Mucosa of descending colon (tissue), 3 donors: ENCODE data around the gene CYB561. TPM values are rescaled to one million over a fixed set of nuclear protein-coding genes. Genes with fewer than 3 reads are reported as not detected.

Experiments used
- ATAC-seq: fragments of 200-7000 bp; cut with Tn5 transposase; one replicate; pipeline ENCODE4 v1.9.1; 2020; ENCODE audit warnings: mild to moderate bottlenecking, moderate library complexity
- DNase-seq, 3 donors: peaks; one replicate each; pipeline ENCODE4 v3.0.0-alpha.2; 2020
- H3K36me3 ChIP-seq: fragments of 200-600 bp; one replicate; pipeline ENCODE4 v1.8.0; 2021; ENCODE audit warnings: low read depth, mild to moderate bottlenecking
- H3K4me1 ChIP-seq: fragments of 200-600 bp; one replicate; pipeline ENCODE4 v1.8.0; 2021; ENCODE audit warnings: low read depth, mild to moderate bottlenecking
- H3K4me3 ChIP-seq: fragments of 200-600 bp; one replicate; pipeline ENCODE4 v1.8.0; 2021; ENCODE audit warnings: mild to moderate bottlenecking
- H3K9me3 ChIP-seq: fragments of 200-600 bp; one replicate; pipeline ENCODE4 v1.8.0; 2021; ENCODE audit warnings: mild to moderate bottlenecking
- intact Hi-C, 2 donors: fragments of 100-400 bp; cut with DNase I in 1 of 2; cut with micrococcal nuclease in 1 of 2; formaldehyde crosslinking; loops; one replicate each; pipeline versions ENCODE4 v1.11.0 to v1.11.1; 2022; cut with DNase I, micrococcal nuclease
- total RNA-seq, 3 donors: library from RNA; stranded (reverse); fragmentation: NEBNext Ultra II Directional in 2 of 3; extraction: Animal tissue kit (Norgen Biotek cat#: 25700) in 2 of 3; gene quantifications; one replicate each; pipeline versions ENCODE4 v1.2.1 to v1.2.4, GENCODE V29; 2021 to 2023
- TF ChIP-seq, protein P1 (sequence below): fragments of 200-600 bp; IDR thresholded peaks from one replicate; pipeline ENCODE4 v1.8.0; 2022; ENCODE audit warnings: antibody characterized with exemption, mild to moderate bottlenecking
- donor health status: DM: no; HTN: no; CAD: no; lungs with moderate emphysema.
- donor health status: DM: no; HTN: no; CAD: no.
- donor health status: DM: no; HTN: yes; CAD: no.

The CYB561 gene
- total RNA-seq, 3 donors from 2014 or later: 38.1 to 54.9 (median 51.3) TPM

DNA sequence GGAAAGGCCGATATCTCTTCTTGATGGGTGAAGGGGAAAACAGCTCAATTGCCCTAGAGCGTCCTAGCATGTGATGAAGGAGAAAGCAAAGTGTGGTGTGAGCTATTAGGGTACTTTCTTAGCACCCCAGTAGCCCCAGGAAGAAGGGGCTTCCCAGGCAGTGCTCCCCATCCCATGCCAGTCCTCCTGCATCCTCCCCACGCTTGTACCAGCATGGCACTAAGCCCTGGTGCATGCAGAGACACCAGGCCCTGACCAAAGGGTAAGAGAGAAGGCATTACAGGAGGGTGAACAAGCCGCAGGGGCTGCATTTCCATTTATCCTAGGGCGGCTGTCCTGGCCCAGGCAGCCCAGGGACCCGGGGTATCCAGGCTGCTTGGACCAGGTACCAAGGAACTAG lies 3.1 kb downstream of the CYB561 start:
- no peak for ATAC-seq
- Histone ChIP-seq H3K4me3 (no peak overlapping the region), H3K36me3 (no peaks in the 10 kb centered on the region), H3K4me1 (peaks cover 23% of the 10 kb centered on the region), H3K9me3 (no peaks in the 10 kb centered on the region)
- intact Hi-C loops: no loop called here
- no peak for DNase-seq
- TF ChIP-seq, protein P1, sequence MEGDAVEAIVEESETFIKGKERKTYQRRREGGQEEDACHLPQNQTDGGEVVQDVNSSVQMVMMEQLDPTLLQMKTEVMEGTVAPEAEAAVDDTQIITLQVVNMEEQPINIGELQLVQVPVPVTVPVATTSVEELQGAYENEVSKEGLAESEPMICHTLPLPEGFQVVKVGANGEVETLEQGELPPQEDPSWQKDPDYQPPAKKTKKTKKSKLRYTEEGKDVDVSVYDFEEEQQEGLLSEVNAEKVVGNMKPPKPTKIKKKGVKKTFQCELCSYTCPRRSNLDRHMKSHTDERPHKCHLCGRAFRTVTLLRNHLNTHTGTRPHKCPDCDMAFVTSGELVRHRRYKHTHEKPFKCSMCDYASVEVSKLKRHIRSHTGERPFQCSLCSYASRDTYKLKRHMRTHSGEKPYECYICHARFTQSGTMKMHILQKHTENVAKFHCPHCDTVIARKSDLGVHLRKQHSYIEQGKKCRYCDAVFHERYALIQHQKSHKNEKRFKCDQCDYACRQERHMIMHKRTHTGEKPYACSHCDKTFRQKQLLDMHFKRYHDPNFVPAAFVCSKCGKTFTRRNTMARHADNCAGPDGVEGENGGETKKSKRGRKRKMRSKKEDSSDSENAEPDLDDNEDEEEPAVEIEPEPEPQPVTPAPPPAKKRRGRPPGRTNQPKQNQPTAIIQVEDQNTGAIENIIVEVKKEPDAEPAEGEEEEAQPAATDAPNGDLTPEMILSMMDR: no peak

DNA sequence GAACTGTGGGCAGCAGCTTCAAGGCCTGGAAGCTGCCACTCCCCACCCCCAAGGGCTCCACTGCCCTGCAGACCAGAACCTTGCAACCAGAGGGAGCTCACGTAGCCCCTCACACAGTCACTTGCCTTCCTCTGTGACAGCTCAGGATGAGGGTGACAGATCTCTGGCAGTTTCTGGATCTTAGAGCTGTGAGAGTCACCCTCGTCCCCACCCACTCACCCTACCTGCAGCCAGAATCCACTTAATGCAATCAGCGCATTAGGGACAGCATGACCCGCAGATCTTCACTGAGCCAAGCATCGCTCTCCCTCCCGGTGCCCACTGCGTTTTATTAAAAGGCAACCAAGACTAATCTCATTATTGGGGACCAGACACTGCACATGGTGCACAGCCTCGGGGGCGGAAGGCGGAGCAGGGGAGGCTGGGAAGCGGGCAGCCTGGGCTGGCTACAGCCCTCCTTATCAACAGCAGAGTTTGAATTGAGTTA lies 3.5 kb downstream of the CYB561 start:
- DNase-seq (no peak), ATAC-seq (no peak)
- TF ChIP-seq, protein P1: no peak
- intact Hi-C loops: no loop called here
- H3K4me3 ChIP-seq: no peak overlapping the region
- no peaks in the 10 kb centered on the region for H3K36me3 ChIP-seq
- peaks cover 18% of the 10 kb centered on the region for H3K4me1 ChIP-seq
- no peaks in the 10 kb centered on the region for H3K9me3 ChIP-seq

DNA sequence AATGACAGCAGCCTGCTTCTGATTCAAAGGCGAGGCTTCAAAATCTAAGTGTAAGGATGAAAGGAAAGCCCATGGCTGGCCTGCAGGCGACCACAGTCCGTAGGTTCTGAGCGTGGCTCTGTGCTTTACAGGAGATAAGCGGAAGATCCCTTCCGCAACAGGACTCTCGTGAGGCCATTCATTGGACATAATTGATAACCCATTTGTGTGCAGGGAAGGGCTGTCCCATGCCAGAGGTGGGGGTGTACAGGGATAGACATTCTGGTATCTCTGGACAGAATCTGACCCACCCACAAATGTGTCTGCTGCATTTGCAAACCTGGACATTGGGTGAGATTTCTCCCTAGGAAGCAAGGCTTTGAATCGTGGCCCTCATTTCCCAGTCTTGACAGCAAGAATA lies 4.0 kb downstream of the CYB561 start:
- intact Hi-C loops: no loop called here
- H3K4me1 ChIP-seq: peaks cover 13% of the 10 kb centered on the region
- no peak overlapping the region for H3K4me3 ChIP-seq
- no peaks in the 10 kb centered on the region for H3K9me3 ChIP-seq
- DNase-seq (no peak), ATAC-seq (no peak)
- TF ChIP-seq, protein P1: no peak
- no peaks in the 10 kb centered on the region for H3K36me3 ChIP-seq

DNA sequence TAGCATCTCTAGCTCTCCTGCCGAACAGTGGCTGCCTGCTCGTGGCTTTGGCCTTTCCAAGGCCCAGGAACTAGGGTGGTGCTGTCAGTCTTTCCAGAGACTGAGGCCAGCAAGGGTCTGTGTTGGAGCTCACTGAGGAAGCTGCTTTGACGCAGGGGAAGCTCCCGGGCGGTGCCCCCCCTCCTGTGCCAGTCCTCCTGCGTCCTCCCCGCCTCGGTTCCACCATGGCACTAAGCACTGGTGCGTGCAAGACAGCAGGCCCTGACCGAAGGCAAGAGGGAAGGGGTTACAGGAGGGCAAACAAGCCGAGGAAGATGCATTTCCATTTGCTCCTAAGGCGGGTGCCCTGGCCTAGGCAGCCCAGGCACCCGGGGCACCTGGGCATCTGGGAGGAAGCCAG lies 4.5 kb downstream of the CYB561 start:
- no peak for ATAC-seq
- H3K4me3 ChIP-seq: no peak overlapping the region
- peaks cover 11% of the 10 kb centered on the region for H3K4me1 ChIP-seq
- no peaks in the 10 kb centered on the region for H3K9me3 ChIP-seq
- H3K36me3 ChIP-seq: no peaks in the 10 kb centered on the region
- intact Hi-C loops: no loop called here
- no peak for DNase-seq
- TF ChIP-seq, protein P1: no peak

DNA sequence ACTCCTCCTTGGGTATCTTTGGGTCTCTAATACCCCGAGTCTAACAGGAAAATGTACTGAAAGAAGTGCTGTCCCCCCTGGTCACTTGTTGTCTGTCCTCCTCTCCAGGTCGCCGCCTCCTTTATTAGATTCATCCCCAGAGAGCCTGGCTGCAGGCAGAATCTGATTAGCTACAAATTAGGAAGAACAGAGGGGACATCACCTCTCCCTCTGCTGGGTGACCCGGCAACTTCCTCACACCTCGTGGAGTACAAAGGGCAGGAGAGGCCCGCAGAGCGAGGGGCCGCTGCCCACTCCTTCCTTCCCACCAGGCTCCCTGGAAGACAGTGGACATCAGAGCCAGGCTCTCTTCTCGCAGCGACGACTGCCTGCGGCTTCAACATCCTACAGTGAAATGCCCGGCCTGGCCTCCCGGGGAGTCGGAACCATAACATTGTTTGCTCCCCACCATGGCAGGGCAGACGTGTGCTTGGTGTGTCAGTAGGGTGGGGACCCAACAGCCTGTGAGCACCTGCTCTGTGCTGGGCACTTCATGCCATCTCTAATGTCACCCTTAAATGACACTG lies 5.3 kb downstream of the CYB561 start:
- Histone ChIP-seq H3K9me3 (no peaks in the 10 kb centered on the region), H3K4me3 (no peak overlapping the region), H3K36me3 (no peaks in the 10 kb centered on the region), H3K4me1 (peaks cover 11% of the 10 kb centered on the region)
- TF ChIP-seq, protein P1: no peak
- ATAC-seq (no peak), DNase-seq (no peak)
- intact Hi-C loops: no loop called here
